Measurements from ENCODE around the gene MRTFB.

Gene MRTFB

DNA sequence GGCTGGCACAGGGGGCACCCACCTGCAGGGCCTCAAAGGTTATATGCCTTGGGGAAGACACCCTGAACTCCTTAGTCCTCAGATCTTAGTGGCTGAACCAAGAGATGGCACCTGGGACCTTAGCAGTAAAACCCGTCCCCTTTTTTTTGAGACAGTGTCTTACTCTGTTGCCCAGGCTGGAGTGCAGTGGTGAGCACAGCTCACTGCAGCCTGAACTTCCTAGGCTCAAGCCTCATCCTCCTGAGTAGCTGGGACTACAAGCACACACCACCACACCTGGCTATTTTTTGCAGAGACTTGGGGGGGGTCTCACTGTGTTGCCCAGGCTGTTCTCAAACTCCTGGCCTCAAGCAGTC is 237.2 kb downstream of the MRTFB start:
- DNase-seq (ENCODE audit: low spot score) = no peak

DNA sequence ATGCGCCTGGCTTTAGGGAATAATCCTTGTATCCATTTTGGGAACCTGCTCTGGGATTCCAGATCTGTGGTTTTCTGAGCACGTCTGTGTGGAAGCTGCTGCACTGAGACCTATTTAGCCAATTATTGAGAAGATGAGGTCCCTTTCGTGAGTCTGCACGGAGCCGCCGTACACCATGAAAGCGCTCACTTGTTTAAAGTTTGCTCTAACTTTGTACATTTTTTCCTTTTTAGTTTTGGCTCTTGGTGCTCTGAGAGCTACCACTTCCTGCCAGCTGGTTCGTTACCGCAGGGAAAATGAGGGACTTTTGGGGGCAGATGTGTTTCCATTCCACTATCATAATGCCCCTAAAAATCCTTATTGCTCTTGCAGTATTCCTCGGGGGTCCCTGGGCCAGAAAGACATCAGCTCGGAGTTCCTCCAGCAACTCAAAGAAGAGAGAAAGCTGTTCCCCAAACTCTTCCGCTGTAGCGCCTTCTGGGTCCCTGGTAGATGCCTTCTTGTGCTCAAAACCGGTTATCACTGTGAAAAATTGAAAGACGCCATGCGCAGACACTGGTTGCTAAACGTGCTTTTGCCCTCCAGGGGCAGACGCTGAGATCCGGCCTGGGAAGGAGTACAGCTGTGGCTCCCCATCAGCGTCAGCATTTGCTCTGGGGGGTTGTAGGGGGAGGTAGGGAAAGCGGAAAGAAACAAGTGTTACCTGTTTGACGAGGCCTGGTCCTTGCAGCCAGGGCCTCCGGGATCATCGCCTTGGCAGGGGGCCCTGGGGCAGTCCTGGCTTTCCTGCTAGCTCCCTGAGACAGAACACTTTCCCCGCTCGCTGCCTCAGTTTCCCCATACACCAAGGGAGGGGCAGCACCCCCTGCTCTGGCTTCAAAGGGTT is 238.1 kb downstream of the MRTFB start:
- no peak for DNase-seq (ENCODE audit: low spot score)

DNA sequence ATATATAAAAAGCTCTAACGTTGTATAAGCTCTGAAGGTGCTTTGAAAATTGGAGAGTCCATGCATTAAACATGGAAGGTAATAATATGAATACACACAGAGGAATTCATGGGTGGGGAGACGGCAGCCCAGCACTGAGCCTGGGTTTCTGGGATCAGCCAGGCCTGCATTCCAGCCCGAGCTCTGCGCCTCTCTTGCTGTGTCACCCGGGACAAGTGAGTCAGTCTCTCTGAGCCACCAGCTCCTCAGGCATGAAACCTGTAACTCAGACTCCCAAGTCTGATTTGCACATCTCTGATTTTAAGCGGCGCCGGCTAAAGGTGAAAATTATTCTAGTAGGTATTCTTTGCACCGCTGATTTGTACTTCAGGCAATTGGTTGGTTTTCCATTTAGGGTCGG is 238.8 kb downstream of the MRTFB start:
- no peak for DNase-seq (ENCODE audit: low spot score)

DNA sequence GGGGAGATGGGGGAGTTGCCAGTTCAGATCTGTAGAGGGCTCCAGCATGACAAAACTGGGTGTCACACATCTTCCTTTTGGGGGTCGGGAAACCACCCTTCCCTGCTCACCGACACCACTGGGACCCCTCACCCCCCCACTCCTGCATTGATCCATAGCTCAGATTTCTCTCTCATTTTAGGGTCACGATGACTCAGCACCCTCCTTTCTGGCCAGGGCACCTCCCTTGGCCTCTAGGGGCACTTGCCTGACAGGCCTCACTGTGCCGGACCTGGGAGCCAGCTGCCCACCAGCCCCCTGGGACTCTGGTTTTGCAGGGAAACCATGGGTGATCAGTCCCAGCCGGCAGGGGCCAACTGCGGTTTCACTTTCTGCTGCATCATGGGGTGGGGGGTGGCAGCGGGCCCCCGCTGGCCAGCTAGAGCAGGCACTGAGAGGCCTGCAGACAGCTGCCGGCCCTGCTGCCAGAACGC is 239.4 kb downstream of the MRTFB start:
- peak; percentile 58 for DNase-seq (ENCODE audit: low spot score)

DNA sequence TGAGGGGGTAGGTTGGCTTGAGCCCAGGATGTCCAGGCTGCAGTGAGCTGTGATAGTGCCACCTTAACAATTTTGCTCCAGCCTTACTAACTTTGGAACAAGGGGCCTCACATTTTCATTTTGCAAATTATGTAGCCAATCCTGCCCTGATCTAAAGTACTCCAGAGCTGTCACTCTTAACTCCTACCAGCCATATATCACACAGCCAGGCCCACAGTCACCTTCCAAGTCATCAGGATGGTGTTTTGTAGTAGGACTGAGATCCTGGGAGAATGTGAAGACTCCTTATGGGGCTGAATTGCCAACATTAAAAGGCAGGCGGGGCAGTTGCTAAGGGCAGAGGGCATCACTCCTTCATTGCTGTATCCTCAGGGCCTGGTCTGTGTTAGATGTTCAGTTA is 243.0 kb downstream of the MRTFB start:
- DNase-seq (ENCODE audit: low spot score) = no peak

DNA sequence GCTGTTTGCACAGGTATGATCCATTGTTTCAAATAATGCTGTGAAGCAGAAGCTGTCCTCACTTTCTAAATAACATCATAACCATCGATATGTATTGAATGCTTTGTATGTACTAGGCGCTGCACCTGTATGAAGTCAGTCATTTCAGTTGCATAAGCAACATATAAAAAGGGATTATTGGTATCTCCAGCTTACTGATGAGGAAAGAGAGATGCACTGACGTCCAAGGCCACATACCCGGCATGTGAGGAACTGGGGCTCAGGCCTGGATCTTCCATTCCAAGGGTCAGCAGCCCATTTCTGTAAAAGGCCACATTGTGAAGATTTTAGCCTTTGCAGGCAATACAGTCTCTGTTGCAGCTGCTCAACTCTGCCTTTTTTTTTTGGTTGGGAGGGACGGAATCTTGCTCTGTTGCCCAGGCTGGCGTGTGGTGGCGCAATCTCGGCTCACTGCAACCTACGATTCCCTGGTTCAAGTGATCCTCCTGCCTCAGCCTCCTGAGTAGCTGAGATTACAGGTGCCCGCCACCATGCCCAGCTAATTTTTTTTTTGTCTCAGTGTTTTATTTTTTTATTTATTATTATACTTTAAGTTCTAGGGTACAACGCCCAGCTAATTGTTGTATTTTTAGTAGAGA is 244.7 kb downstream of the MRTFB start:
- no peak for DNase-seq (ENCODE audit: low spot score)
